Measurements from ENCODE around the gene MAST4.

The MAST4 gene

GRCh38 chr5:66570201-66570600 is 26.0 kb upstream of the MAST4 start:
- Histone ChIP-seq H4K20me1 (ENCODE audit: control insufficient read depth, insufficient read depth, low read depth, low read length) (no peaks in the 10 kb centered on the region), H3K4me3 (ENCODE audit: low read length) (no peak overlapping the region), H3K4me2 (ENCODE audit: low read length) (no peak overlapping the region), H3K9me3 (ENCODE audit: control insufficient read depth, insufficient read depth, low read length) (no peaks in the 10 kb centered on the region), H3K79me2 (ENCODE audit: control insufficient read depth, low read length) (no peaks in the 10 kb centered on the region), H3K4me1 (ENCODE audit: control insufficient read depth, low read length) (peaks cover 16% of the 10 kb centered on the region), H3K36me3 (ENCODE audit: control insufficient read depth, low read length) (no peaks in the 10 kb centered on the region), H3K27ac (ENCODE audit: low read depth, low read length) (no peak overlapping the region), H3K27me3 (ENCODE audit: control insufficient read depth, low read length) (0 out of 2 replicates have a peak, but pooled peaks cover 3% of the 10 kb centered on the region), H3K9me2 (replicated peaks; ENCODE audit: control insufficient read depth, low read length) (no peaks in the 10 kb centered on the region), H3F3A (ENCODE audit: control insufficient read depth, insufficient read depth) (no peaks in the 10 kb centered on the region)
- TF ChIP-seq CTCF (IDR thresholded peaks at IDR 0.05; ENCODE audit: low read depth, low read length, poor library complexity, severe bottlenecking) (no peak), EZH2phosphoT487 (IDR thresholded peaks at IDR 0.05; ENCODE audit: borderline replicate concordance, low read length) (no peak)

GRCh38 chr5:66573733-66574132 is 22.5 kb upstream of the MAST4 start:
- no peaks in the 10 kb centered on the region for H3K36me3 ChIP-seq (ENCODE audit: control insufficient read depth, low read length)
- TF ChIP-seq EZH2phosphoT487 (IDR thresholded peaks at IDR 0.05; ENCODE audit: borderline replicate concordance, low read length), result no peak
- TF ChIP-seq CTCF (IDR thresholded peaks at IDR 0.05; ENCODE audit: low read depth, low read length, poor library complexity, severe bottlenecking), result no peak
- no peak overlapping the region for H3K4me3 ChIP-seq (ENCODE audit: low read length)
- 0 out of 2 replicates have a peak, but pooled peaks cover 6% of the 10 kb centered on the region for H3K27me3 ChIP-seq (ENCODE audit: control insufficient read depth, low read length)
- H3K27ac ChIP-seq (ENCODE audit: low read depth, low read length), result no peak overlapping the region
- H3K9me3 ChIP-seq (ENCODE audit: control insufficient read depth, insufficient read depth, low read length), result no peaks in the 10 kb centered on the region
- no peaks in the 10 kb centered on the region for H3K9me2 ChIP-seq (replicated peaks; ENCODE audit: control insufficient read depth, low read length)
- H3K4me2 ChIP-seq (ENCODE audit: low read length), result no peak overlapping the region
- no peaks in the 10 kb centered on the region for H3F3A ChIP-seq (ENCODE audit: control insufficient read depth, insufficient read depth)
- H3K4me1 ChIP-seq (ENCODE audit: control insufficient read depth, low read length), result no peaks in the 10 kb centered on the region
- no peaks in the 10 kb centered on the region for H4K20me1 ChIP-seq (ENCODE audit: control insufficient read depth, insufficient read depth, low read depth, low read length)
- H3K79me2 ChIP-seq (ENCODE audit: control insufficient read depth, low read length), result no peaks in the 10 kb centered on the region

- peaks cover 4% of the 10 kb centered on the region for H3K4me1 ChIP-seq (ENCODE audit: control insufficient read depth, low read length)
- no peak overlapping the region for H3K27ac ChIP-seq (ENCODE audit: low read depth, low read length)
- no peaks in the 10 kb centered on the region for H3K9me2 ChIP-seq (replicated peaks; ENCODE audit: control insufficient read depth, low read length)
- no peaks in the 10 kb centered on the region for H3K79me2 ChIP-seq (ENCODE audit: control insufficient read depth, low read length)
- H3K27me3 ChIP-seq (ENCODE audit: control insufficient read depth, low read length), result 0 out of 2 replicates have a peak, but pooled peaks cover under 1% of the 10 kb centered on the region
- no peaks in the 10 kb centered on the region for H3K9me3 ChIP-seq (ENCODE audit: control insufficient read depth, insufficient read depth, low read length)
- no peak overlapping the region for H3K4me3 ChIP-seq (ENCODE audit: low read length)
- H3K4me2 ChIP-seq (ENCODE audit: low read length), result no peak overlapping the region
- no peaks in the 10 kb centered on the region for H3F3A ChIP-seq (ENCODE audit: control insufficient read depth, insufficient read depth)
- no peak for TF ChIP-seq EZH2phosphoT487 (IDR thresholded peaks at IDR 0.05; ENCODE audit: borderline replicate concordance, low read length)
- no peak for TF ChIP-seq CTCF (IDR thresholded peaks at IDR 0.05; ENCODE audit: low read depth, low read length, poor library complexity, severe bottlenecking)
- no peaks in the 10 kb centered on the region for H3K36me3 ChIP-seq (ENCODE audit: control insufficient read depth, low read length)
- no peaks in the 10 kb centered on the region for H4K20me1 ChIP-seq (ENCODE audit: control insufficient read depth, insufficient read depth, low read depth, low read length)
Observed at GRCh38 chr5:66582499-66583165, 13.6 kb upstream of the MAST4 start.

All from DOHH2 (cell line).